Retinal pigment epithelial cell (primary cell): ENCODE measurements around the gene RBMX.
A peak's percentile ranks its signal among the peaks of the same experiment; 100 is the strongest.
"Not testable (repeated sequence)": the region's sequence is repeated elsewhere in the genome, so short reads cannot be mapped to it uniquely, and the experiment has no call there.

ENCODE experiments used
- DNase-seq: peaks from one replicate; pipeline ENCODE4 v3.0.0-alpha.2; 2010; ENCODE audit warnings: low read depth
- H3K4me3 ChIP-seq: 2 replicates; pipeline ENCODE4 v1.5.1; 2011; ENCODE audit warnings: mild to moderate bottlenecking, low read length, control low read depth, moderate library complexity
- TF ChIP-seq, protein P1 (sequence below): conservative IDR thresholded peaks from 2 replicates; pipeline ENCODE4 v1.5.1; 2011; ENCODE audit warnings: low read depth, low read length, control low read depth, inconsistent platforms

Gene RBMX

DNA sequence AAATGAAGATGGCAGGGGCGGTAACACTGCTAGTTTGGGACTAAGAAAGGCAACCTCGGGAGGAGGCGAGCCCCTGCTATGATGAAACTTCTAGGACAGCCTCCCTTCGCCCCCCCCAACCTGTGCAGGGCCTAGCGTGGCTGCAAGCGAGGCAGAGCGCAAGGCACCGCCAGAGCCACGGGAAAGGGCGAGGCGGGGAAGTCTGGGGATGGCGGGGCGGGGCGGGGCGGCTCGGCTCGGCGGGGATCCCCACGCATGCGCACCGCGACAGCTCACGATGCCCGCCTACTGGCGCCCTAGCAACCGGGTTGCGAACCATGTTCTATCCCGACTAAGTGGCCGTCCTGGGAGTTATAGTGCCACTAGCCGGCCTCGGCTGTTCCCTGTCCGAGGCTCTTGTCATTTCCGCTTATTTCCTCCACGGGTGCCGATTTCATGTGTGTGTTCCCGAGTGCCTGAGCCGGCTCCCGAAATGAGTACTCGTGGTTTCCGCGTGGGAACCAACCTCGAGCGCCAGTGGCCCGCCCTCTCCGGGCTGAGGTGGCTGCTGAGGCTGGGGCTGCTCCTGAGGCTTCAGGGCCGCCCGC is 28.7 kb upstream of the RBMX start:
- peak overlapping the region; percentile 68 for H3K4me3 ChIP-seq
- no peak for DNase-seq
- TF ChIP-seq, protein P1, sequence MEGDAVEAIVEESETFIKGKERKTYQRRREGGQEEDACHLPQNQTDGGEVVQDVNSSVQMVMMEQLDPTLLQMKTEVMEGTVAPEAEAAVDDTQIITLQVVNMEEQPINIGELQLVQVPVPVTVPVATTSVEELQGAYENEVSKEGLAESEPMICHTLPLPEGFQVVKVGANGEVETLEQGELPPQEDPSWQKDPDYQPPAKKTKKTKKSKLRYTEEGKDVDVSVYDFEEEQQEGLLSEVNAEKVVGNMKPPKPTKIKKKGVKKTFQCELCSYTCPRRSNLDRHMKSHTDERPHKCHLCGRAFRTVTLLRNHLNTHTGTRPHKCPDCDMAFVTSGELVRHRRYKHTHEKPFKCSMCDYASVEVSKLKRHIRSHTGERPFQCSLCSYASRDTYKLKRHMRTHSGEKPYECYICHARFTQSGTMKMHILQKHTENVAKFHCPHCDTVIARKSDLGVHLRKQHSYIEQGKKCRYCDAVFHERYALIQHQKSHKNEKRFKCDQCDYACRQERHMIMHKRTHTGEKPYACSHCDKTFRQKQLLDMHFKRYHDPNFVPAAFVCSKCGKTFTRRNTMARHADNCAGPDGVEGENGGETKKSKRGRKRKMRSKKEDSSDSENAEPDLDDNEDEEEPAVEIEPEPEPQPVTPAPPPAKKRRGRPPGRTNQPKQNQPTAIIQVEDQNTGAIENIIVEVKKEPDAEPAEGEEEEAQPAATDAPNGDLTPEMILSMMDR, result no peak

DNA sequence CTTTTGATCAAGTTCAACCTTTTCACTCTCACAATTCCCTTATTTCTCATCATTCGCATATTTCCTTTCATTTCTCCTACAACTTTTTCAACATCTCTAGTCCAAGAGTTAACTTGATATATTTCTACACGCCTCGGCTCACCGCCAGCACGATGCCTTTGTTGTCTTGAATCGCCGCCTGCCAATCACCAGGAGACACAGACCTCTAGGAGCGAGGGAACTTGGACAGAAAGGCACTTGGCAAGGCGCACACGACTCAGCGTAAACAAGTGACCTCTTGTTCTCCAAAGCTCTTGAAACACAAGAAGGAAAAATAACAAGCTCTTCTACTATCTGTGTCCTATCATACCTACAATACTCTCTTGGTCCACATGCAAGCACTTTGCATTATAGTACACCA is 27.1 kb upstream of the RBMX start:
- no peak for DNase-seq
- TF ChIP-seq, protein P1, result no peak
- no peak overlapping the region for H3K4me3 ChIP-seq

DNA sequence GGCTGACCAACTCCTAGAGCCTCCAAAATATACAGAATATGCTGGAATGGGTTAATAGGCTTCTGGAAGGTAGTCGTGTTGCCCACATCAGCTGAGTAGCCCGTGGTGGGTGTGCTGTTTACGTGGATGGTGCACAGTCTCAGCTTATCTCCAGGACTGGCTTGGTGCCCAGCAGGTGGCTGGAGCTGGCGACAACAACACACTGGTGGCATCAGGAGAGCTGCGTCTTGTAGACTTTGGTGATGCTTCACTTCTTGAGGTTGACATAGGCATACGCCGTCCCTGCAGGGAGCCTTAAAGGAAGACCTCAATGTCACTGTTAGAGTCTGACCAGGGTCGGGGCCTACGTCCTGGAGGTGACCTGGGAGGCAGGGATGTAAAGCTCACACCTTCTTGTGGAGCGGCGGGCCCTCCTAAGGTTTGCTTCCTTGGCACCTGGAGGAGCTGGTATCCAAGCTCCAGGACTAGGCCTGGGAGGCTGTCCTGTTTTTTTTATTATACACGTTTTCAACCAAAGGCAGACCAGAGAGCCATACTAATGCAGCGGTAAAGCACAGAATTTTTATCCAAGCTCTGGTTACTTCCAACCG is 26.5 kb upstream of the RBMX start:
- H3K4me3 ChIP-seq, result no peak overlapping the region
- TF ChIP-seq, protein P1, result no peak
- DNase-seq, result no peak

DNA sequence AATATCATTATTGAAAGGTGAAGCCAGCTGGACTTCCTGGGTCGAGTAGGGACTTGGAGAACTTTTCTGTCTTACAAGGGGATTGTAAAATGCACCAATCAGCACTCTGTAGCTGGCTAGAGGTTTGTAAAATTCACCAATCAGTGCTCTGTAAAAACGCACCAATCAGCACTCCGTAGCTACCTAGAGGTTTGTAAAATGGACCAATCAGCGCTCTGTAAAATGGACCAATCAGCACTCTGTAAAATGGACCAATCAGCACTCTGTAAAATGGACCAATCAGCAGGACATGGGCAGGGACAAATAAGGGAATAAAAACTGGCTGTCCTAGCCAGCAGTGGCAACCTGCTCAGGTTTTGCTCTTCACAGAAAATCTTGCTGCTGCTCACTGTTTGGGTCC is 23.5 kb upstream of the RBMX start:
- H3K4me3 ChIP-seq, DNase-seq: not testable (repeated sequence)

DNA sequence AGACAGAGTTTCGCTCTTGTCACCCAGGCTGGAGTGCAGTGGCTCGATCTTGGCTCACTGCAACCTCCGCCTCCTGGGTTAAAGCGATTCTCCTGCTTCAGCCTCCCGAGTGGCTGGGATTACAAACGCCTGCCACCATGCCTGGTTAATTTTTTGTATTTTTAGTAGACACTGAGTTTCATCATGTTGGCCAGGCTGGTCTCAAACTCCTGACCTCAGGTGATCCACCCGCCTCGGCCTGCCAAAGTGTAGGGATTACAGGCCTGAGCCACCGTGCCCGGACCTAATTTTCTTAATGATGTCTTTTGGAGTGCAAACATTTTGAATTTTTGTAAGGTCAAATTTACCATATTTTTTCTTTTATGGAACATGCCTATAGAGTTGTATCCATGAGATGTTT is 19.5 kb upstream of the RBMX start:
- not testable (repeated sequence) for H3K4me3 ChIP-seq, DNase-seq

DNA sequence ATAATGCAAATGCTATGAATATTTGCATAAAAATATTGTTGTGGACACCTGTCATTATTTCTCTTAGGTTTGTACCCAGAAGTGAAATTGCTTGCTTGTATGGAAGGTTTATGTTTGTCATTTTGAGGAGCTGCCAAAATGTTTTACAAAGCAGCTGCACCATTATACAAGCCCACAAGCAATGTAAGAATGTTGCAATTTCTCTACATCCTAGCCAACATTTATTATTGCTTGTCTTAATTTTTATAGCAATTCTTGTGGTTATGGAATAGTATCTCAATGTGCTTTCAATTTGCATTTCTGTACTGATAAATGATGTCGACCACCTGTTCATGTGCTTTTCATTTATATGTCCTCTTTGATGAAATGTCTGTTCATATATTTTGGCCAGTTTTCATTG is 18.7 kb upstream of the RBMX start:
- TF ChIP-seq, protein P1, result no peak
- DNase-seq, result no peak

DNA sequence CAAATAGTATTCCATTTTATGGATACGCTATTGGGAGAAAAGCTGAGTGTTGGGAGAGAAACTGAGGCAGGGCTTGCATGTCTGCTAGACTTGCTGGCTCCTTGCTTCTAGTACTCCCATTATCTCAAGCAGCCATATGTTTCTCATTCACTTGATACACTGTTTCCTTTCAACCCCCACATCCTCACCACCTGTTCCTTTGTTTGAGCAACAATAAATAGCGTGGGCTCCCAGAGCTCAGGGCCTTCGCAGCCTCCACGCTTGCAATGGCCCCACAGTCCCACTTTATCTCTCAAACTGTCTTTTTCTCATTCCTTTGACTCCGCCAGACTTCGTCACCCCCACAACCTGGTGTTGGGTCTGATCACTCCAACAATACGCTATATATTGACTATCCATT is 18.2 kb upstream of the RBMX start:
- H3K4me3 ChIP-seq, DNase-seq: not testable (repeated sequence)

More for the DNA sequence above, 18.7 kb upstream of the RBMX start:
- H3K4me3 ChIP-seq, result no peak overlapping the region

DNA sequence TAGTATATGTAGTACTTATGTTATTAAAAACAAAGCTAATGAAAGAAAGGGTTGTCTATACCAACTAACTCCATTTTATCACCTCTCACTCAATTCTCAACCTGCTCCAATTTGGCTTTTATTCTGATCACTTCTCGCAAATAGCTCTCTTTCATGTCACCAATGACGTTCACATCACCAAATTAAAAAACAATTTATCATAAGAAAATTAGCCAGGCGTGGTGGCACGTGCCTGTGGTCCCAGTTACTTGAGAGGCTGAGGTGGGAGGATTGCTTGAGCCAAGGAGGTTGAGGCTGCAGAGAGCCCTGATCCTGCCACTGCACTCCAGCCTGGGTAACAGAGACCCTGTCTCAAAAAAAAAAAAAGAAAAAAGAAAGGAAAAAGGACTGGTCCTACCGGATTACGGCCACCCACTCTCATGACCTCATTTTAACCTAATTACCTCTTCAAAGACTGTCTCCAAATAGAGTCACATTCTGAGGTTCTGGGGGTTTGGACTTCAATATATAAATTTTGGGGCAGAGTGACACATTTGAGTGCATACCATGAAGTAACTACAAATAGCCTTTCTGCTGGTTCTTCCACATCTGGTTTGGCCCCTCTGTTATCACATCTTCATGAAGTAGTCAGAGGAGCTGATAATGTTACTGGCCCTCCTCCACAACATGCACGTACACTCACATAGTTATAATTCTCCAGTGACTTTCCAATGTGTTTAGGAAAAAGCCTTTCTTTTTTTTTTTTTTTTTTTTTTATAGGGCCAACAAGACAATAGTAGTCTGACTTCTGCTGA is 15.8 kb upstream of the RBMX start:
- H3K4me3 ChIP-seq, result no peak overlapping the region
- TF ChIP-seq, protein P1, result no peak
- DNase-seq, result no peak
